ENCODE results near the gene OR52E5.

OR52E5 gene

DNA sequence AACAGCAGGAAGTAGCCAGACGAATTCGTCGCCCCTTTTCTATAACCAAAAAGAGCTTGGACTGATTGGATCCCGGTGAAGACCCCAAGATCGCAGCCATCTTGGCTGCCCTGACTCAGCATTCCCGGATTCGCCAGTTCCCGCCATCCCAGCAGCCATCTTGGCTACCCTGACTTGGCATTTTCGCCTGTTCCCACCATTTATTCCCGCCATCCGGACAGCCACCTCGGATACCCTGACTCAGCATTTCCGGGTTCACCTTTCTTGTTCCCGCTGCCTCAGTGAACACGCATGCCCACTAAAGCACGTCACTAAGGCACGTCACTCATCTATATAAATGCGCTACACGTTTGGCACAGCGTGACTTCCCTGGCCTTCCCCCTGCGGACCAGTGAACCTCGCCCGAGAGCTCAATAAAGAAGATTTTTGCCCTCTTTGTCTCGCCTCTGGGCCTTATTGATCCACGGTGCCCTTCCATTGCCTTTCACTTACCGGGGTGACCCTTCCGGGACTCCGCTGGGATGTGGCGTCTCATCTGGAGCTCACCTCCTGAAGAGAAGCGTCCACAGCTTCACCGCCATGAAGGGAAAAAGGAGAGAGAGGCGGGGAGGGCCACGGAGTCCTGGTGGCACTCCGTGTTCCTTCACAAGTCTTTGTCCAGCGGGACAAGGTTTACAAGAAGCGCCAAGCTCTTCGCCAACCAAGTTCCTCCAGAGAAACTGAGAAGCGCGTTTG, 45.0 kb downstream of the OR52E5 start:
- no peak for DNase-seq

DNA sequence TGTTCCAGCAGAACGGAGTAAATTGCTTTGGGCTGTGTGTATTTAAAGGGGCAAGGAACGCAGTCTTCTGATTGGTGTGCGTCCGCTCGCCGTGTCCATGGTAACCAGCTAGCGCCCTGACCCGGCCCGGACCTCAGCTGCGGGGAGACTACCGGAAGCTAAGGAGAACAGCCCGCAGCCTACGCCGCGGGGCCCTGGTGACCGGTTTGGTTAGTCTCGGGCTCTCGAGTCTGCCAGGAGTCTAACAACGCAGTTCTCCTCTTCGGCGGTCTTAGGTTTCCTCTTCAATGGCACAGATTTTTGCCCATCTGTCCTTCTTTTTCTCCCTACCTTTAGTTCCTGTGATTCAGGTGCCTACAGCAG, 45.6 kb downstream of the OR52E5 start:
- DNase-seq: no peak

DNA sequence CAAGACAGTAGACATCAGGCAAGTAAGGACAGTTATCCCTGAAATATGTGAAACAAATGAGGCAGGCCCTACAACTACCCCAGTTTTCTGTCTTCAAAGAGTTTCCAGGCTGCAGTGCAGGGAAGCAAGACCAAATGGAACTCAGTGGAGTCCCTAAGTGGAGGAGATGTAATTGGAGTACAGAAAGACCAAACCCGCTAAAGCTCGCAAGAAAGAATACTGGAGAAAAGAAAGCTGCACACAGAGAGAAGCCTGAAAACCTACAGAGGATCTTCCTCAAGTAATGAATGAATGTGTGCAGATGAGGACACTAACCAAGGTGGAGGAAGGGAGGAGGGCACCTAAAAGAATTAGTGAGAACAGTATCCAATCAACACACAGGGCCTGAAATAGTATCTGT, 47.7 kb downstream of the OR52E5 start:
- no peak for DNase-seq

DNA sequence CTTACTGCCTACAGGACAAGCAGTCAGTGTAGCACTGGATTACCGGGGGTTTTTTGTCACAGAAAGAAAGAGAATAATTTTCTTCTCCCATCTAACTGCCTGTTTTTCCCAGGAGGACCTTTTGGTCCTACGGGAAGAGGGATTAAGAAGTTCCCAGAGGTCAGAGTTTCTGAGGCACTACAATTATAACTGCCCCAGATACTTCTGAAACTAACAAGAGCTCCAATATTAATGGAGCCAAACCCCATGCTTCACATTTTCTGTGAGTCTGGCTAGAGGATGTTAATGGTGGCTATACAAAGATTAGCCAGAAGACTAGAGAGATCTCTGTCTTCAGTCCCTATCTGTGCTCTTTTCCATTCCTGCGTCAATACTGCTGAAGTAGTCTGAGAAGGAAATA, 48.9 kb downstream of the OR52E5 start, which contains the start of gene OR56A3:
TSS of gene OR56A3 (plus strand) at position 301 of the 400 bp plus-strand sequence. CDS start 5,096 bp downstream, outside the sequence.
- no peak for DNase-seq

Measured in hematopoietic multipotent progenitor cell treated with erythropoietin and hydrocortisone succinate and interleukin-3 and kit ligand, for 8 days (in vitro differentiated cells).